Heart left ventricle (tissue), 13 donors: ENCODE results near the gene LPP.

Experiments used
- CTCF ChIP-seq, 12 donors: fragments of 200-600 bp; sonication (generic) in 4 of 12; IDR thresholded peaks; one replicate each; pipeline versions ENCODE4 v1.5.0 to v1.8.0; 2018 to 2022; ENCODE audit warnings: antibody characterized with exemption in 12 of 12, mild to moderate bottlenecking in 5 of 12
- POLR2A ChIP-seq, 2 donors: fragments of 450-650 bp; IDR thresholded peaks; one replicate each; pipeline ENCODE4 v1.6.1; 2017; ENCODE audit warnings: antibody characterized with exemption in 2 of 2, mild to moderate bottlenecking in 2 of 2, moderate library complexity in 2 of 2
- donor health status: ischemic (EF 13 %, LVEDD 7.1; RV severe dilation, severe dysfunction).
- donor health status: DM: no; HTN: yes; CAD: no.
- donor health status: DM: no; HTN: no; CAD: no.
- donor health status: ischemic (EF 25% LVEDD 6.9; RV normal size, moderate dysfunction).
- donor health status: ischemic (EF 25% LVEDD 5.7; RV mildly dilated, moderate dysfunction).
- donor health status: ischemic (EF 35%, LVEDD 5.7; RV mildly dilated, moderate dysfunction).
- donor health status: nonischemic (EF 11% LVEDD 7.7; RV severe dilation, severe dysfunction).
- donor health status: DM: yes; HTN: yes; CAD: no.
- donor health status: PGD.
- donor health status: ischemic (EF 29% LVEDD 5.4; RV normal size, mild dysfunction).
- donor health status: nonischemic (EF 23%, LVEDD 6.1; RV moderate dilation, normal function).

- TF ChIP-seq CTCF (IDR thresholded peaks at IDR 0.05) (no peak), POLR2A (IDR thresholded peaks at IDR 0.05) (no peak)
These were observed 6.2 kb upstream of the LPP start for GRCh38 chr3:188147782-188148181.
